GM19193 (cell line): ENCODE results near the gene PDIA3.

Experiments
- POLR2A ChIP-seq: IDR thresholded peaks from 4 replicates; pipeline ENCODE4 v1.6.1; 2011; ENCODE audit not compliant: insufficient read depth, insufficient read length; ENCODE audit errors: extremely low read depth

The PDIA3 gene

GRCh38 chr15:43746245-43746902 is at the start of gene PDIA3:
PDIA3 (plus strand) TSS chr15:43746438; CDS start chr15:43746540, 102 bp downstream.
- peak; percentile 92 for TF ChIP-seq POLR2A

- TF ChIP-seq POLR2A, result no peak
These were observed 44.1 kb upstream of the PDIA3 start for GRCh38 chr15:43702174-43702573.

- no peak for TF ChIP-seq POLR2A
These were observed 43.4 kb upstream of the PDIA3 start for GRCh38 chr15:43702701-43703424.

GRCh38 chr15:43723151-43723550 is 23.1 kb upstream of the PDIA3 start:
- TF ChIP-seq POLR2A, result no peak

- TF ChIP-seq POLR2A, result no peak
These were observed 10.8 kb upstream of the PDIA3 start for GRCh38 chr15:43735416-43735815.

GRCh38 chr15:43748376-43748775 is 2.1 kb downstream of the PDIA3 start:
- no peak for TF ChIP-seq POLR2A

- no peak for TF ChIP-seq POLR2A
These were observed 3.6 kb downstream of the PDIA3 start for GRCh38 chr15:43749690-43750345.

- TF ChIP-seq POLR2A, result no peak
These were observed 5.6 kb downstream of the PDIA3 start for GRCh38 chr15:43751885-43752284.

GRCh38 chr15:43762824-43763223 is 16.6 kb downstream of the PDIA3 start:
- TF ChIP-seq POLR2A, result no peak

- TF ChIP-seq POLR2A, result no peak
These were observed 17.7 kb downstream of the PDIA3 start for GRCh38 chr15:43763819-43764446.

- TF ChIP-seq POLR2A, result no peak
These were observed 23.5 kb downstream of the PDIA3 start for GRCh38 chr15:43769584-43770228.

- no peak for TF ChIP-seq POLR2A
These were observed 25.6 kb downstream of the PDIA3 start for GRCh38 chr15:43771816-43772215.

GRCh38 chr15:43772624-43773023 is 26.4 kb downstream of the PDIA3 start:
- no peak for TF ChIP-seq POLR2A

- TF ChIP-seq POLR2A, result no peak
These were observed 27.8 kb downstream of the PDIA3 start for GRCh38 chr15:43774062-43774461.
